Measurements from ENCODE around the gene CHST8. TPM values are rescaled to one million over a fixed set of nuclear protein-coding genes. Genes with fewer than 3 reads are reported as not detected.
A peak's percentile ranks its signal among the peaks of the same experiment; 100 is the strongest.

Gene CHST8
- total and polyA plus RNA-seq, 4 donors, result 3.3 to 17.7 (median 10.5) TPM

DNA sequence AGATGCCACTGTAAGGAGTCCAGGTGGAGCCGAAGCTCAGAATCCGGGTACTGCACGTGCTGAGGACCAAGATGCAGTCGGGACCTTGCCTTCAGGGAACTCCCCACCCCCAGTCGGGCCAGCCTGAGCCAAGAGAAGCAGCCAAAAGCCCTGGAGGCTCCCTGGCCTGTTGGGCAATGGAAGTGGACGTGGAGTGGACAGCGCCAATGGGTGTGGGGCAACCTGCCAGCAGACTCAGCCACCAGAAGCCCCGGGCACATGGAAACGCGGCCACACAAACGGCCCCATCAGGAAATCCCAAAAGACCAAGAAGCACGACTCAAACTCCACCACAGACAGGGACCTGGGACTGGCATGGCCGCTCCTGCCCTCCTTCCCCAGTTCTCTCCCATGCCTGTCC, 144.9 kb downstream of the CHST8 start:
- Histone ChIP-seq H3K27ac (ENCODE audit: low read depth, low read length) (no peak overlapping the region), H3K27me3 (ENCODE audit: control insufficient read depth, insufficient read depth, low read length) (no peaks in the 10 kb centered on the region)
- WGBS (ENCODE audit: insufficient coverage), result 83% methylated on average over 13 of the region's 13 CpGs

DNA sequence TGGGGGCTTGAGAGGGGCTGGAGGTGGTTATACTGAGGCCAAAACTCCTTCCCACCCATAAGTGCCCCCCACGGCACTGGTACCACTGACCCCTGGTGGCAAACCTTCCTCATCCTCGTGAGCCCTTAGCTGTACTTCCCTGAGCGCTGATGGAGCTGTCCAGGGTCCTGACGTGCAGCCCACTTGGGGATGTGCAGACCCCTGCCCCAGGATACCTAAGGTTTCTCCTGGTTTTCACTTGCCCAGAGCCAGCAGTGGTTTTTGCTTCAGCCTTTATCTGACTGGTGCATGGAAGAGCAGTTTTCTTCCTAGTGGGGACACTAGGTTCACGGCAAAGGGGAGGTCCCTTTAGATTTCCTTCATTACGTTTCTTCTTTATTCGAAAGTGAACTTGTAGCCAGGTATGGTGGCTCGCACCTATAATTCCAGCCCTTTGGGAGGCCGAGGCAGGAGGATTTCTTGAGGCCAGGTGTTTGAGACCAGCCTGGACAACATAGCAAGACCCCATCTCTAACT, 146.2 kb downstream of the CHST8 start:
- no peaks in the 10 kb centered on the region for H3K27me3 ChIP-seq (ENCODE audit: control insufficient read depth, insufficient read depth, low read length)
- peak in 2 of 6 donors; percentile 38 to 59 for DNase-seq (ENCODE audit: low read depth in 4 of 6, low spot score in 6 of 6)

More for the DNA sequence above, 144.9 kb downstream of the CHST8 start:
- no peak for DNase-seq (ENCODE audit: low read depth in 4 of 6, low spot score in 6 of 6)
- Histone ChIP-seq H3K36me3 (ENCODE audit: control insufficient read depth, insufficient read depth, low read length) (peaks cover 7% of the 10 kb centered on the region), H3K9me3 (ENCODE audit: control insufficient read depth, insufficient read depth, low read length) (no peaks in the 10 kb centered on the region), H3K4me1 (ENCODE audit: control insufficient read depth, insufficient read depth, low read length) (peaks cover 24% of the 10 kb centered on the region), H3K4me3 (ENCODE audit: low read depth, low read length) (no peak overlapping the region)

GRCh38 chr19:33769208-33769607, 147.5 kb downstream of the CHST8 start:
- Histone ChIP-seq H3K27me3 (ENCODE audit: control insufficient read depth, insufficient read depth, low read length) (no peaks in the 10 kb centered on the region), H3K9me3 (ENCODE audit: control insufficient read depth, insufficient read depth, low read length) (no peaks in the 10 kb centered on the region), H3K36me3 (ENCODE audit: control insufficient read depth, insufficient read depth, low read length) (peaks cover 25% of the 10 kb centered on the region), H3K4me1 (ENCODE audit: control insufficient read depth, insufficient read depth, low read length) (peaks cover 13% of the 10 kb centered on the region), H3K27ac (ENCODE audit: low read depth, low read length) (no peak overlapping the region), H3K4me3 (ENCODE audit: low read depth, low read length) (no peak overlapping the region)
- WGBS (ENCODE audit: insufficient coverage), result 55% methylated on average over 5 of the region's 6 CpGs
- DNase-seq (ENCODE audit: low read depth in 4 of 6, low spot score in 6 of 6), result peak in 1 of 6 donors; percentile 32

More for the DNA sequence above, 146.2 kb downstream of the CHST8 start:
- peaks cover 26% of the 10 kb centered on the region for H3K4me1 ChIP-seq (ENCODE audit: control insufficient read depth, insufficient read depth, low read length)
- no peaks in the 10 kb centered on the region for H3K9me3 ChIP-seq (ENCODE audit: control insufficient read depth, insufficient read depth, low read length)
- no peak overlapping the region for H3K4me3 ChIP-seq (ENCODE audit: low read depth, low read length)
- peaks cover 20% of the 10 kb centered on the region for H3K36me3 ChIP-seq (ENCODE audit: control insufficient read depth, insufficient read depth, low read length)
- H3K27ac ChIP-seq (ENCODE audit: low read depth, low read length), result no peak overlapping the region
- WGBS (ENCODE audit: insufficient coverage), result 43% methylated on average over 6 of the region's 9 CpGs

DNA sequence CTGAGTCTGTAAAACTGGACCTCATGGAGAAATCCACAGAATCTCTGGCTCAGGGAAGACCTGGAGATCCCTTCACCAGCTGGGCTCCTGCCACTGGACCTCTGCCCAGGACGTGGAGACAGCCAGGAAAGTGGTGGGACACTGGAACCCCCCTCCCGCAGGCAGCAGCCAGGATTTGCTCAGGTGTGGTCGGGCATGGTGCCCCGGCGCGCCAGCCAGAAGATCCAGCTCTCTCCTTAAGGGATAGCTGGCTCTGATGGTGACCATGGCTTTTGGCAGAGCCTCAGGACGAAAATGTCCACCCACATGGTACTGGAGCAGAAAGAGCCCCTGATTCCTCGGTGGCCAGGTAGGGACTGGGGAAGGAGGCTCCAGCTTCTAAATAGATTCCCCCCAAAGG, 148.4 kb downstream of the CHST8 start:
- Histone ChIP-seq H3K27me3 (ENCODE audit: control insufficient read depth, insufficient read depth, low read length) (no peaks in the 10 kb centered on the region), H3K36me3 (ENCODE audit: control insufficient read depth, insufficient read depth, low read length) (peaks cover 25% of the 10 kb centered on the region), H3K27ac (ENCODE audit: low read depth, low read length) (no peak overlapping the region), H3K4me1 (ENCODE audit: control insufficient read depth, insufficient read depth, low read length) (peaks cover 11% of the 10 kb centered on the region), H3K9me3 (ENCODE audit: control insufficient read depth, insufficient read depth, low read length) (no peaks in the 10 kb centered on the region), H3K4me3 (ENCODE audit: low read depth, low read length) (no peak overlapping the region)
- DNase-seq (ENCODE audit: low read depth in 4 of 6, low spot score in 6 of 6), result no peak
- 85% methylated on average over 6 of the region's 8 CpGs for WGBS (ENCODE audit: insufficient coverage)

DNA sequence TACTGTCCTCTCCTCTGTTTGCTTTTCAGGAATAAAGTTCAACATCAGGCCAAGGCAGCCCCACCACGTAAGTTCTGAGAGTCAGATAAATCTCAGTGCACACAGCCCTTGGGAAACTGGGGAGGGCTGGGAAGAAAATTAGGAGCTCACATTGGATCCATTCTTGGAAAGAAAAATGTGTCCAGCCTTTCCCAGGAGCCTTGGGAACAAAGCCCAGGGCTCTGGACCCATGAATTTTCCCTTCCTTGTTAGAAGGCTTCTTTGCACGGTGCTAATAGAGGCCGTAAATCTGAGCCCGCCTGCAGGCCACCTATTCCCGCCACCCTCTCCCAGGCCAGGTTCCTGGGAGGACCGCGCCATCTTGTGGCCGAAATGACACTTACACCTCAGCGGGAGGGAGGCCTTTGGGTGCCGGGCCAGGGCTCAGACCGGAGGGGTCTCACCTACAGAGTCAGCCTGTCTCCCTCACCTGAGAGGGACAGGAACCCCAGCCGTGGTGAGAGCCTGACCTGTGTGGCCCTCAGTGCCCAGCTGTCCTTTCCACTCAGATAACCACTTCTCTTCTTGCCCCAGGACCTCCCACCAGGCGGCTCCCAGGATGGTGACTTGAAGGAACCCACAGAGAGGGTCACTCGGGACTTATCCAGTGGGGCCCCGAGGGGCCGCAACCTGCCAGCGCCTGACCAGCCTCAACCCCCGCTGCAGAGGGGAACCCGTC, 149.8 kb downstream of the CHST8 start:
- no peaks in the 10 kb centered on the region for H3K9me3 ChIP-seq (ENCODE audit: control insufficient read depth, insufficient read depth, low read length)
- no peaks in the 10 kb centered on the region for H3K27me3 ChIP-seq (ENCODE audit: control insufficient read depth, insufficient read depth, low read length)
- peaks cover 22% of the 10 kb centered on the region for H3K36me3 ChIP-seq (ENCODE audit: control insufficient read depth, insufficient read depth, low read length)
- H3K27ac ChIP-seq (ENCODE audit: low read depth, low read length), result no peak overlapping the region
- peaks cover 11% of the 10 kb centered on the region for H3K4me1 ChIP-seq (ENCODE audit: control insufficient read depth, insufficient read depth, low read length)
- WGBS (ENCODE audit: insufficient coverage), result 31% methylated on average over 19 of the region's 19 CpGs
- H3K4me3 ChIP-seq (ENCODE audit: low read depth, low read length), result no peak overlapping the region
- peak in 5 of 6 donors; percentile 57 to 95 (median 70) for DNase-seq (ENCODE audit: low read depth in 4 of 6, low spot score in 6 of 6)

DNA sequence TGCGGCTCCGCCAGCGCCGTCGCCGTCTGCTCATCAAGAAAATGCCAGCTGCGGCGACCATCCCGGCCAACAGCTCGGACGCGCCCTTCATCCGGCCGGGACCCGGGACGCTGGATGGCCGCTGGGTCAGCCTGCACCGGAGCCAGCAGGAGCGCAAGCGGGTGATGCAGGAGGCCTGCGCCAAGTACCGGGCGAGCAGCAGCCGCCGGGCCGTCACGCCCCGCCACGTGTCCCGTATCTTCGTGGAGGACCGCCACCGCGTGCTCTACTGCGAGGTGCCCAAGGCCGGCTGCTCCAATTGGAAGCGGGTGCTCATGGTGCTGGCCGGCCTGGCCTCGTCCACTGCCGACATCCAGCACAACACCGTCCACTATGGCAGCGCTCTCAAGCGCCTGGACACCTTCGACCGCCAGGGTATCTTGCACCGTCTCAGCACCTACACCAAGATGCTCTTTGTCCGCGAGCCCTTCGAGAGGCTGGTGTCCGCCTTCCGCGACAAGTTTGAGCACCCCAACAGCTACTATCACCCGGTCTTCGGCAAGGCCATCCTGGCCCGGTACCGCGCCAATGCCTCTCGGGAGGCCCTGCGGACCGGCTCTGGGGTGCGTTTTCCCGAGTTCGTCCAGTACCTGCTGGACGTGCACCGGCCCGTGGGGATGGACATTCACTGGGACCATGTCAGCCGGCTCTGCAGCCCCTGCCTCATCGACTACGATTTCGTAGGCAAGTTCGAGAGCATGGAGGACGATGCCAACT, 150.5 kb downstream of the CHST8 start:
- Histone ChIP-seq H3K4me3 (ENCODE audit: low read depth, low read length) (no peak overlapping the region), H3K9me3 (ENCODE audit: control insufficient read depth, insufficient read depth, low read length) (no peaks in the 10 kb centered on the region), H3K27me3 (ENCODE audit: control insufficient read depth, insufficient read depth, low read length) (no peaks in the 10 kb centered on the region), H3K4me1 (ENCODE audit: control insufficient read depth, insufficient read depth, low read length) (peaks cover 11% of the 10 kb centered on the region), H3K36me3 (ENCODE audit: control insufficient read depth, insufficient read depth, low read length) (peaks cover 22% of the 10 kb centered on the region), H3K27ac (ENCODE audit: low read depth, low read length) (no peak overlapping the region)
- 94% methylated on average over 72 of the region's 72 CpGs for WGBS (ENCODE audit: insufficient coverage)
- no peak for DNase-seq (ENCODE audit: low read depth in 4 of 6, low spot score in 6 of 6)

- DNase-seq (ENCODE audit: low read depth in 4 of 6, low spot score in 6 of 6), result no peak
- Histone ChIP-seq H3K27me3 (ENCODE audit: control insufficient read depth, insufficient read depth, low read length) (no peaks in the 10 kb centered on the region), H3K27ac (ENCODE audit: low read depth, low read length) (no peak overlapping the region), H3K9me3 (ENCODE audit: control insufficient read depth, insufficient read depth, low read length) (no peaks in the 10 kb centered on the region), H3K4me3 (ENCODE audit: low read depth, low read length) (no peak overlapping the region), H3K4me1 (ENCODE audit: control insufficient read depth, insufficient read depth, low read length) (peaks cover 16% of the 10 kb centered on the region), H3K36me3 (ENCODE audit: control insufficient read depth, insufficient read depth, low read length) (peaks cover 22% of the 10 kb centered on the region)
- 94% methylated on average over 23 of the region's 23 CpGs for WGBS (ENCODE audit: insufficient coverage)
Measured at GRCh38 chr19:33772858-33773180, 151.1 kb downstream of the CHST8 start.

DNA sequence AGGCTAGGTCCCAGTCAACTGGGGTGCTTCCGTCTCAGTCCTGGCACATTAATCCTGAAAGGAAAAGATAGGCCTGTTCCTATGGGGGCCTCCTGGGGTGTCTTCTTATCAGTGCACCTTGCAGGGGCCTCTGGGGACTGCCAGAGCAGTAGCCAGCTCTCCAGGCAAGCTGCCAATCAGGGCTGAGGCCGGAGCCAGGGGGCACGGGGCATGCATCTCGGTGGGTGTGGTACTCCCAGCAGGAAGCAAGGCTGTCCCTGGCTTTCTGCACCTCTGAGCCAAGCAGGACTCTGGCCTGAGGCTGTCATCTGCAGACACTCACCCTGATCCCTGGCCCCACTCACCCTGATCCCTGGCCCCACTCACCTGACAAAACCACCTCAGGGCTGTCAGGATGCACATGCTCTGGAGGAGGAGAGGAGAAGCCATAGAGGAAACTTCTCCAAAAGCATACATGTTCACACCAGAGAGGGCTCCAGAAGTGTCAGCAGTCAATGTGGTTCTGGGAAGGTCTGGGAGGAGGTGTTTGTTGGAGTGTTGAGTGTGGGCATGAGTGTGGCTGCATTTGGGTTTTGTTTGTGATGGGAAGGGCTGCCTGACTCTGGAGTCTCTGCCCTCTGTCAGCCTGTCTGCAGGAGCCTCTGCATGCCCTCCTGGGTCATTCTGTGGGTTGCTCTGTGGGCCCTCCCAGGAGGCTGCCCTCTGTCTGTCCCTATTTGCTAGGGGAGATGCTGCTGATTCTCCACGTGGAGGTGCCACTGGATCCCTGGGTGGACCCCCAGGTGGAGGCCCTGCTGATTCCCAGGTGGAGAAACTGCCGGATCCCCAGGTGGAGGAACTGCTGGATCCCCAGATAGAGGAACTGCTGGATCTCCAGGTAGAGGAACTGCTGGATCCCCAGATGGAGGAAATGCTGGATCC, 152.2 kb downstream of the CHST8 start:
- peaks cover 22% of the 10 kb centered on the region for H3K36me3 ChIP-seq (ENCODE audit: control insufficient read depth, insufficient read depth, low read length)
- peaks cover 26% of the 10 kb centered on the region for H3K4me1 ChIP-seq (ENCODE audit: control insufficient read depth, insufficient read depth, low read length)
- no peaks in the 10 kb centered on the region for H3K27me3 ChIP-seq (ENCODE audit: control insufficient read depth, insufficient read depth, low read length)
- 66% methylated on average over 6 of the region's 6 CpGs for WGBS (ENCODE audit: insufficient coverage)
- no peaks in the 10 kb centered on the region for H3K9me3 ChIP-seq (ENCODE audit: control insufficient read depth, insufficient read depth, low read length)
- H3K4me3 ChIP-seq (ENCODE audit: low read depth, low read length), result no peak overlapping the region
- H3K27ac ChIP-seq (ENCODE audit: low read depth, low read length), result no peak overlapping the region
- no peak for DNase-seq (ENCODE audit: low read depth in 4 of 6, low spot score in 6 of 6)

DNA sequence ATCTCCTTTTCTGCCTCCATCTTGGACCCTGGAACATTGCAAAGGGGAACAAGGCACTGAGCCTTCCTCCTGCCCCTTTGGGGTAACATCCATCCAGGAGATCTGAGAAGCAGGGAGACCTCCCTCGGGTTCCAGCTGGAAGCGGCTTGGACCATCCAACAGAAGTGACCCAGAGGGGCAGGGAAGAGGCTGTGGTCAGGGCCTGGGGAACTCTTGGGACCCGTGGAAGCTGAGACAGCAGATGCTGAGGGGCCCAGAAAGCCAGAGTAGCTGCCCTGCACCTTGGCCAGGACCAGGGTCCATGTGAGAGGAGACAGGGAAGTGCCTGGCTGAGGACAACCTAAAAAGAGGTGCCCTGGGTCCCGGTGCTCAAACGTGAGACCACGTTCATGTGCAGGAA, 153.0 kb downstream of the CHST8 start:
- Histone ChIP-seq H3K9me3 (ENCODE audit: control insufficient read depth, insufficient read depth, low read length) (no peaks in the 10 kb centered on the region), H3K36me3 (ENCODE audit: control insufficient read depth, insufficient read depth, low read length) (peaks cover 22% of the 10 kb centered on the region), H3K4me3 (ENCODE audit: low read depth, low read length) (no peak overlapping the region), H3K27ac (ENCODE audit: low read depth, low read length) (no peak overlapping the region), H3K27me3 (ENCODE audit: control insufficient read depth, insufficient read depth, low read length) (no peaks in the 10 kb centered on the region), H3K4me1 (ENCODE audit: control insufficient read depth, insufficient read depth, low read length) (peaks cover 31% of the 10 kb centered on the region)
- 83% methylated on average over 6 of the region's 6 CpGs for WGBS (ENCODE audit: insufficient coverage)
- no peak for DNase-seq (ENCODE audit: low read depth in 4 of 6, low spot score in 6 of 6)

All from spinal cord (tissue), 10 donors.